ENCODE measurements around the gene RAB11FIP3. TPM values are rescaled to one million over a fixed set of nuclear protein-coding genes. Genes with fewer than 3 reads are reported as not detected.

The RAB11FIP3 gene
- total RNA-seq, 1 donor from 2014 or later: 17.2 TPM

GRCh38 chr16:519425-519824 is 94.0 kb downstream of the RAB11FIP3 start:
- no peak for DNase-seq

GRCh38 chr16:519841-520687 is 94.6 kb downstream of the RAB11FIP3 start:
- DNase-seq: no peak

GRCh38 chr16:520847-521246 is 95.4 kb downstream of the RAB11FIP3 start:
- no peak for DNase-seq

- DNase-seq: no peak
These were observed 96.1 kb downstream of the RAB11FIP3 start for GRCh38 chr16:521381-522210.

- no peak for DNase-seq
These were observed 97.1 kb downstream of the RAB11FIP3 start for GRCh38 chr16:522320-523096.

GRCh38 chr16:523097-523741 is 97.8 kb downstream of the RAB11FIP3 start:
- no peak for DNase-seq

GRCh38 chr16:524274-525040 is 99.0 kb downstream of the RAB11FIP3 start:
- no peak for DNase-seq

- no peak for DNase-seq
These were observed 99.7 kb downstream of the RAB11FIP3 start for GRCh38 chr16:525123-525519.

- DNase-seq: no peak
These were observed 100.2 kb downstream of the RAB11FIP3 start for GRCh38 chr16:525520-526180.

- DNase-seq: no peak
These were observed 100.9 kb downstream of the RAB11FIP3 start for GRCh38 chr16:526181-527014.

GRCh38 chr16:527015-527903 is 101.8 kb downstream of the RAB11FIP3 start, which contains the start of gene CAPN15:
Gene CAPN15 (plus strand): TSS chr16:527712. CDS start chr16:546839, 19,127 bp downstream.
- DNase-seq: peak; percentile 72

GRCh38 chr16:528111-529011 is 102.9 kb downstream of the RAB11FIP3 start:
- no peak for DNase-seq

GRCh38 chr16:529012-529575 is 103.6 kb downstream of the RAB11FIP3 start:
- DNase-seq: no peak

- no peak for DNase-seq
These were observed 104.8 kb downstream of the RAB11FIP3 start for GRCh38 chr16:530111-530817.

- DNase-seq: no peak
These were observed 106.2 kb downstream of the RAB11FIP3 start for GRCh38 chr16:531494-532125.
